Measurements from ENCODE around the gene ITPKA.
"Not testable (repeated sequence)": the region's sequence is repeated elsewhere in the genome, so short reads cannot be mapped to it uniquely, and the experiment has no call there.

The ITPKA gene

DNA sequence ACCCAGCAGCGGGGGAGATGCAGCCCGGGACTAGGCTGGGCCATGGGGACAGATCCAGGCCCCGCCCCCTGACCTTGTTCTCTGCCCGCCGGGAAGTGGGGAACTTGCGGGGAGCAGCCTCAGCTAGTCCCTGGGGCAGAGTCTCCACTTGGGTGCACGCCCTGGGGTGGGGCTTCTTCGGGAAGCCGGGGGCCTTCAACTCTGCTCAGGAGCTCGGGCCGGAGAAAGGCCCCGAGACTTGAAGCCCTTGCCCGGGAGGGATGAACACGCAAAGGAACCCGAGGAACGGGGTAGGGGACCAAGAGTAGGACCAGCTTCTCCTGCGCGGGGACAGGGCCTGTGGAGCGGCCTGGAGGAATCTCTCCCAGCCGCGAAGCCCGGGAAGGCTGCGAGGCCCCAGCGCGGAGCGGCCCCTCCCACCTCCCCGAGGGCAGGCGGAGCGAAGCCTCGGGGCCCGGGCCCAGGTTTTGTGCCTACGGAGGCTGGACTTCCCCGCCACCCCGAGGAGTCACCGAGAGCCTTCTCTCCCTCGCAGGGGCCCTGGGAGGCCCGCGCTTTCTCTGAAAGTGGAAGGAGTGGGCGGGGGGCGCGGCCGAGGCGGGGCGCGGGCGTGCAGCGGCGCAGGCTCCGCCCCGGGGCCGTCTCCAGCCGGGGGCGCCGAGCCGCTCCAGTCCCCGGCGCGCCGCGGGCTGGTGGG is at the start of gene ITPKA:
Gene ITPKA, plus strand, starts transcription at position 670 of the 697 bp plus-strand sequence. CDS start 54 bp downstream, outside the sequence.
- DNase-seq, result peak in 37 of 56 donors; percentile 17 to 70 (median 39)

DNA sequence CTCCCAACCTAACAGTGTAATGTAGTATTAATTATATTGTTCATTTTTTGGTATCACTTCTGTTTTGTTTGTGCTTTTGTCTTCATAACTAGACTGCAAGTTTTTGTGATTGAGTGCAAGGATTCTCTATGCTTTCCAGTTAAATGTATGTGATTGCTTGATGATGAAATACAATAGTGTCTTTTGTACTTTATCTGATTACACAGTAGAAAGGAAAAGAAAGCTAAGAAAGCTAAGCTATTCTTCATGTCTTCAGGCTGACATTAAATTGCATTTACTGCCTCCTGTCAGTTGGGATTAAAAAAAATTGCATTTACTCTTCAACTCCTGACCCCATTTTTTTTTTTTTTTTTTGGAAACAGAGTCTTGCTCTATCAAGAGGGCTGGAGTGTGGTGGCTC is 48.3 kb upstream of the ITPKA start:
- DNase-seq, result no peak

DNA sequence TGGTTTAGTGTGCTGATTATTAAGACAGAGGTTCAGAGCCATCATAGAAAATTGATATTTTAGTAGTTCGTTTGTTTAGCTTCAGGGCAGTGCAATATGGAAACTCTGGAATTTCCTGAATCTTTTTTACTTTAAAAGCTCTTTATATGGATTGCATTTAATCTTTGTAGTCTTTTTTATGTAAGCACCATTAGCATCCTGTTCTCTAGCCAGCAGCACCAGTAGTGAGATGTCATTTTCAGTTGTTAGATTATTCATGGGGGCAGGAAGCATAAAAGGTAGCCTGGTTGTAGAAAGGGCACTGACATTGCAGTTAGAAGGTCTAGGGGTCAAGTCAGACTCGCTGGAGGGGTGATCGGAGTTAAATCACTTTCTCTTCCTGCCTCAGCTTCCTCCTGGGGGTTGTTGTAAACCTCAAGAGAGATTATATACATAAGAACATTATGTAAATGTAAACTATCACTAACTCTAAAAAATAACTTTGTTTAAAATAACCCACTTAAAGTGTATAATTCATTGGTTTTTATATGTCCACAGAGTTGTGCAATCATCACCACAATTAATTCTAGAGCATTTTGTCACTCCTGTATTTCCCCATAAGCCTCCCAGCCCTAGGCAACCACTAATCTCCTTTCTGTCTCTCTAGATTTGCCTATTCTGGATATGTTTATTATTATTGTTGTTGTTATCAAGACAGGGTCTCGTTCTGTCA is 31.4 kb upstream of the ITPKA start:
- no peak for DNase-seq

DNA sequence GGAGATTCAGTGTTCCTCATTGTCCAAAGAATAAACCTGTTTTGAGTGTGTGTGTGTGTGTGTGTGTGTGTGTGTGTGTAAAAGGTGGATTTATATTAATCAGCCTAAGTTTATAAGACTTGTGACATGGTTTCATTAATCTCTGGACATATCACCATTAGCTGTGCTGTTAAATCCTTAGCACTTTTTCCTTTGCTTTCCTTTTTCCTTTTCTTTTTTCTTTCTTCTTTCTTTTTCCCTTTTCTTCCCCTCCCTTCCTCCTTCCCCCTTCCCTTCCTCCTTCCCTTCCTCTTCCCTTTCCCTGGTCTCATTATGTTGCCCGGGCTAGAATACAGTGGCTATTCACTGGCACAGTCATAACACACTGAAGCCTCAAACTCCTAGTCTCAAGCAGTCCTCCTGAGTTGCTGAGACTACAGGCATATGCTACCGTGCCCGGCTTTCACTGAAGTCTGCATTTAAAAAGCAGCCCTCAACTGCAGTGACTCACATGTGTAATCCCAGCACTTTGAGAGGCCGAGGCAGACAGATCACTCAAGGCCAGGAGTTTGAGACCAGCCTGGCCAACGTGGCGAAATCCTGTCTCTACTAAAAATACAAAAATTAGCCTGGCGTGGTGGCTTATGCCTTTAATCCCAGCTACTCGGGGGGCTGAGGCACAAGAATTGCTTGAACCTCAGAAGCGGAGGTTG is 28.6 kb upstream of the ITPKA start:
- DNase-seq, result no peak

DNA sequence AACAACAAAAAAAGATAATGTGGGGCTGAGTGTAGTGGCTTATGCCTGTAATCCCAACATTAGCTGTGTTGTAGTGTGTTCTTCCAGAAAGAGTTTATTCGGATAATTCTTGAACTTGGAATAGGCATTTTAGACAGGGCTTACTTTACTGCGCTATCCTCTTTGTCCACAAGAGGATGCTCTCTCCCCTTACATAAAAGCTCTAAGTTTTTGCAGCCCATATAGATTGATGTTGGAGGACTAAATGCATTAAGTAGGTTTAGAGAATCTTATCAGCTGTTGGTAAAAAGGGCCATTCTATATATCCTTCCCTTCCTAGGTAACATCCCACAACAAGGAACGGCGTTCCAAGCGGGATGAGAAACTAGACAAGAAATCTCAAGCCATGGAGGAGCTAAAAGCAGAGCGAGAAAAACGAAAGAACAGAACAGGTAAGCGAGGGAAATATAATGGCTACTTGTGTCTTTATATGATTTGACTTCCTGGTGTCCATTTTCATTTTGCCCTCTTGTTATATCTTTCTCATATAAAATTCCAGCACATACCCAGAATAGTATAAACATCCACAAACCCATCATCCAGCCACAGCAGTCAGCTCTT is 27.8 kb upstream of the ITPKA start:
- DNase-seq, result peak in 1 of 56 donors; percentile 4

DNA sequence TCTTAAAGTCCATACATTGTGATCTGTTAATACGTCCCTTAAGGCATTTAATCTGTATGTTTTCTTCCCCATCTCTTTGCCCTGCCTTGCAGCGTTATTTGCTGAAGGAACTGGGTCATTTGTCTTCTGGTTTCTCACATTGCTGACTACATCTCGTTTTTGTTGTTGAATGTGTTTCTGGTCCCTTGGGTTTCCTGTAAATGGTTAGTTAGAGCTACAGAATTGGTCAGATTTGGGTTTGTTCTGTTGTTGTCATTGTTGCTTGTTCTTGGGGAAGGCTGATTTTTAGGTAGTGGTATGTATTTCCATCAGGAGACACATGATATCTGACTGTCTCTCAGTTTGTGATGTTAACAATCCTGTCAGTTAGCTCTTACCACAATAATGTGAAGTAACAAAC is 27.0 kb upstream of the ITPKA start:
- DNase-seq, result no peak

DNA sequence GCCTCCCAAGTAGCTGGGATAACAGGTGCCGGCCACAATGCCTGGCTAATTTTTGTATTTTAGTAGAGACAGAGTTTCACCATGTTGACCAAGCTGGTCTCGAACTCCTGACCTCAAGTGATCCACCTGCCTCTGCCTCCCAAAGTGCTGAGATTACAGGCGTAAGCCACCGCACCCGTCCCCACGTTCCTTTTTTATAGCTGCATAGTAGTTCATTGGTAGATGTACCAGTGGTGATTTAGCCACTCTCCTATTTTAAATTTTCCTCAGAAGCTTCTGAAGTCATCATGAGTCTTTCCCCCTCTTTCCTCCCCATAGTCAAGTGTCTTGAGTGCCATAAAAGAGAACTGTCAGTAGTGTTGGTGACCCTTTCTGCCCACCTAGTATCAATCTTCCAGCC is 24.0 kb upstream of the ITPKA start:
- DNase-seq, result not testable (repeated sequence)

DNA sequence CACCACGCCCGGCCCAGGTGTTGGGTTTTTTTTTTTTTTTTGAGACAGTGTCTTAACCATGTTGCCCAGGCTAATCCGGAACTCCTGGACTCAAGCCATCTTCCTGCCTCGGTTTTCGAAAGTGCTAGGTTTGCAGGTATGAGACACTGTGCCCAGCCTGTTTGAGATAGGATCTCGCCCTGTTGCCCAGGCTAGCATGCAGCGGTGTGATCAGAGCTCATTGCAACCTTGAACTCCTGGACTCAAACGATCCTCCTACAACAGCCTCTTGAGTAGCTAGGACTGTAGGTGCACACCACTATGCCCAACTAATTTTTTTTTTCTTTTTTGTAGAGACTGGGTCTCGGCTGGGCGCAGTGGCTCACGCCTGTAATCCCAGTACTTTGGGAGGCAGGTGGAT is 20.3 kb upstream of the ITPKA start:
- no peak for DNase-seq

DNA sequence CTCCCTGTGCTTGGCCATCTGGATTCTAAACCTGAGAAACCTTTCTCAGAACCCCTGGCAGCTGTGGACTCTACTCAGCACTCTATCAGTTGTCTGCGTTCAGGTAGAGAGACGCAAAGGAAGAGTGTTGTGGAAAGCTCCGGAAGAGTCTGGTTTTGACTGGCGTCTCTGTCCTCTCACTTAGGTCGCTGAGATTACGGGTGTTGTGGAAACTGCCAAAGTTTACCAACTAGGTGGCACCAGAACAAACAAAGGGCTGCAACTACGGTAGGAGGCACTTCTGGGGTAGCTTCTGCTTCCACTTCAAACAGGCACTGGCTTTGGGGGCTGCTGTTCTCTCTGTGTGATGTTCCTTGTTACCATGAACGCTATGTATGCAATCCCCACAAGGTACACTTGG is 19.2 kb upstream of the ITPKA start:
- no peak for DNase-seq

DNA sequence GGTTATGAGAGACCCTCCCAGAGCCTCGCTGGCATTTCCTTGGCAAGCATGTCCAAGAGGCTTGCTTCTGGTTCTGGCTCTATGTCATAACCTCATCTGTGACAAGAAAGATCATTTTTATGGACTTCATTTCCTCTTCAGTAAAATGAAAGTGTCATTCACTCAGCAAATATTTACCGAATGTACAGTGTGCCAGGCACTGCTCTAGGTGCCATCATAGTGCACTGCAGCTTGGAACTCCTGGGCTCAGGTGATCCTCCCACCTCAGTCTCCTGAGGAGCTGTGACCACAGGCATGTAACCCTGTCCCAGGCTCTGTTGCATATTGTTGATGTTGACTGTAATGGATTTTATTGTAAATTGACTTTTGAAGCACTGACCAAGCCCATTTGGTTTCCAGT is 18.7 kb upstream of the ITPKA start:
- no peak for DNase-seq

DNA sequence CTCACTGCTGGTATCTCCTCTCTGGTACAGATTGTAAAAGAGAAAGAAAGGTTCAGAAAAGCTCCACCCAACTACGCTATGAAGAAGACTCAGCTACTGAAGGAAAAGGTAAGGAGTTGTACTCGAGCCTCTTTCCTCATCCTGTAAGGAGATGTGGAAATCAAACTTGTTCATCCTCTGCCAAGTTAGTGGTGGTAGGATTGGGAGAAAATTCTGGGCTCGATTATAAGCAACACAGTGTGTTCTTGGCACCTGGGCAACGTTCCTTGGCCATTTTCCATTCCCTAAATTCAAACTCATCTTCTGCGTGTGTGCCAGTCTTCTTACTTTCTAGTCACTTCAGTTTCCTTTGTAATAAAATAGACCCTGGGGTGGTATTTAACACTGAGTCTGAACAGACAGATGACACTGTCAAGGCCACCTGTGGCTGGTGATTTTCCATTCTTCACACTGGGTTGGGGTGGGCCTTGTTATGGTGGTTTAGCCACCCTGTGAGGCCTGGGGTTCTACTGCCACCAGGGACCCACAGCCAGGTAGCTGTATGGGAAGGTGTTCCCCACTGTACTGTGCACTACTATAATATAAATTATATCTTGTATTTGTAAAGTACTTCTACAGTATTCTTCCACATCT is 17.1 kb upstream of the ITPKA start:
- DNase-seq, result no peak

DNA sequence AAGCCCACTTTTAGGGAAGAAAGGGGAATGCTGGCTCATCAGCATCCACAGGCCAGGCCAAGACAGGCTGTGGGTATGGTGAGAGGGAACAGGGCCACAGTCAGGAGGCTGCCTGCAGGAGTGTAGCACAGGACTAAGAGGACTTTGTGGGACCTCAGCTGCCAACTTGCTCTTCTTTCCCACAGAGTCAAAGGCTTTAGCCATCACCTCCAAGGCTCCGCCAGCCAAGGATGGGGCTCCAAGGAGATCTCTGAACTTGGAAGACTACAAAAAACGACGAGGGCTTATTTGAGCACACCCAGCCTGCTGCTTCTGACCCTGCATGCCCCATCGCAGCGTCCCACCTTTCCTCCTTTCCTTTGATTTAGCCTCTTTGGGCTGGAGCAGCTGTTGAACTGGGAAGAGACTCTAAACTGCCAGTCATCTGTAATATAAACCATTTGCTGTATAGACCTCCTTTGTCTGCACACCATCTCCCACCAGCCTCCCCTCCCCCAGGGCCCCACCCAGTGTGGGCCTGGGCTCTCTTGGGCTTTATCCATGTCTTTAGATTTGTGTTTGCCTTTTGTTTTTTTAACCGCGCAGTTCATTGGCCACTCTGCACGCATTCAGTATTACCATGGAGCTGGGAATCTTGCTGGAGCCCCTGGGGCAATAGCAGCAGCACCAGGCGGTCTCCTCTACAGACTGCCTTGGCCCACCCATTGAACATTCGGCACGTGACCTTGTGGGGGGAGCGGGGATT is 13.1 kb upstream of the ITPKA start:
- DNase-seq, result no peak

DNA sequence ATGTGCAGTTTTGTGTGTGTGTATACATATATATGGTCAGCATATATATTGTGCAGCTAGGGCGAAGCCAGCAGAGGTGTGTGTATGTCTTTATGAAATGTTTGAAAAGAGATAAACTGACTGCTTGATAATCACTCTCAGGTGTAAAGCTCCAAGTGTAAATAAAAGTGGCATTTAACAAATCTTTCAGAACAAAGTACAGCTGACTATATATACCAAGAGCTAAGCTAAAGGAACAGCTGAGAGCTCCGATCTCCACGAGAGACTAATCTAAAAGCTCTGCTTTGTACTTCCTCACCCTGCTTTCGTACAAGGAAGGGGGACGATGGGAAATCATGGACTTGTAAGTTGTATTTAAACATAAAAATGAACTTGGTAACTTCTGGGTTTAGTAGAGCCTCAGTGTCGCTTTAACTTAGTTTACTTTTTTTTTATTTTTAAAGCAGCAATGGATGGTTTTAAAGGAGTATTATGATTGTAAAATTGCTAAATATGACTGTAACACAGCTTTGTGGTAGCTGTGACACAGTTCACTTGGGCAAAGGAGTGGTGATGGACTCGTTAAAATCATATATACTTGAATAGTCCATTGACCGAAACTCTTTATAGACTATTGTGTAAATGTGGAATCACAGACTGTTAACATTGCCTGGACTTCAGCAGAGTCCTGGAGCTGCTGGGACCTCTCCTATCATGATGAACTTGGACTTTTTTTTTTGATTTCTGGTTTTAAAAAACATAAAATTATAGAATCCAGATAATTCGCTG is 11.4 kb upstream of the ITPKA start:
- DNase-seq, result no peak

DNA sequence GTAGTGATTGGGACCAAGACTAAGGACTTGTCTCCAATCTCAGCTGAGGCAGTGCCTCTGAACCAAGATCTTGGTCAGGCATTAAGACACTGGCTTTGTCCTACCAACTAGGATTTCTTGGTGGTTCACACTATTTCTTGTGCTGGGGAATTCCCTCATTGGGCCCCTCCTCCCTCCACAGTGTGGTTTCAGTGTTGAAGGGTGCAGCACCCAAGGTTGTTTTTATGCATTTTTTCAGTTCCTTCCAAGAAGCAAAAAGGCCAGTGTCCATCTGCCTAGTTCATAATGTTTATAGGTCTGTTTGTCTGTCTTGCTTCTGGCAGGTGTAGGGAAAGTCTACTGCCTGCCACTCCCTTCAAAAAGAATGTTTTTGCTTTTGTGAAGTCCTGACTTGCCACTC is 10.6 kb upstream of the ITPKA start:
- no peak for DNase-seq

DNA sequence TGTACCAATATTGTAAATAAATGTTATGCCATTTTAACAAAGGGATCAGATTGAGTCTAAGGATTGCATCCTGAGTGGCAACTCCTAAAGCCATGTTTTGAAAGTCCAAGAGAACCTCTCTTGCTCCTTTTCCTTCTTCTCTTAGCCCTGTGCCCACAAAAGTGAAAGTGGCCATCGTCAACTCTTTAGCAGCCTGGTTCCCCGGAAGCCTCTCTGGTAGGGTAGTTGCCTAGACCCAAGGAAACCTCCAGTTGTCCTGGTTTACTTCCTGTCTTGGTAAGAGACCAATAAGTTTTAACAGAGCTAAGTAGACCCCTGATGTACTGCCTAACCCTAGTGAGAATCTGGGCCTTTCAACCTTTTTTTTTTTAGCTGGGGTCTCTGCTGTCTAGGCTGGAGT is 10.2 kb upstream of the ITPKA start:
- no peak for DNase-seq

DNA sequence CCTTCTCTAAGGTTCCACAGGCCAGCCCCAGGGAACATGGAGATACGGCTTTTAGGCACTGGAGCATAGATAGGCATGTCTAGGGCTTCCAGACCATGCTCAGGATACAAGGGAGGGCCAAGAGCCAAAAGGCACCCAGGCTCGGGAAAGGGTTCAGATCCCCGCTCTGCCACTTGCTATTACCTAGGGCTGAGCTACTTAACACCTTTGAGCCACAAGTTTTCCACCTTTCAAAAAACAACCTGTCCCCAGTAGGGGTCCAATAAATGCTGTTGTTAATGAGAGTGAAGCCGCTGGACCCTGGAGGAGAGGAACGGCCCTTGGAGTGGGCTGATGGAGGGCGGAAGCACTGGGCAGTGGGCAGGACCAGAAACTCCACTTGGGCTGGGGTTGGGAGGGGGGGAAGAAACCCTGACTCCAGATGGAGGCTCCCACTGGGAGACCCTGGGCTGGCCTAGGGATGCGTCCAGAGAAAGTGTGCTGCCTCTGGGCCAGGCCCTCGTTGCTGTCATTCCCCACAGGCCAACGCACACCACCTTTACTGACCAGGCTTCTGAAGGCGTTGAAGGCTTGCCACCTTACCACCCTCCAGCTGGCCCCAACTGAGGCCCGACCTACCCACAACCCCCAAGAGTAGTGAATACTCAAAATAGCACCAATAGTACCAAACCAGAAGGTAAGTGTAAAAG is 8.6 kb upstream of the ITPKA start:
- no peak for DNase-seq

DNA sequence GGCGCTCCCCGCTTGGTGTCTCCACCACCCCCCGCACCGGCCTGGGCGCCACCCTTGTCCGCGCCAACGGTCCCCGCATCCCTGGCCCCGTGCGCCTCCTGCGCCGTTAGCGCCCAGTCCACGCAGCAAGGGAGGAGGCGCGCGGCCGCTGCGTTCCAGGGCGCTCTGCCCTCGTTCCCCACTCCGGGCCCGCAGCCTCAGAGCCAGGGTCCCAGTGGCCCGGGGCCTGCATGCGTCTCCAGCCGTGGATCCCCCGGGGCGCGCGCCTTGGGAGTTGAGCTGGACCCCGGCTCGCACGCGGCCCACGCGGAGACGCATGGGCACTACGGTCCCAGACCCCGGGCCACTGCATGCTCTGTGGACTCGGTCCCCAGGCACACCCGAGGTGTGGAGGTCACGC is 7.4 kb upstream of the ITPKA start:
- DNase-seq, result no peak

DNA sequence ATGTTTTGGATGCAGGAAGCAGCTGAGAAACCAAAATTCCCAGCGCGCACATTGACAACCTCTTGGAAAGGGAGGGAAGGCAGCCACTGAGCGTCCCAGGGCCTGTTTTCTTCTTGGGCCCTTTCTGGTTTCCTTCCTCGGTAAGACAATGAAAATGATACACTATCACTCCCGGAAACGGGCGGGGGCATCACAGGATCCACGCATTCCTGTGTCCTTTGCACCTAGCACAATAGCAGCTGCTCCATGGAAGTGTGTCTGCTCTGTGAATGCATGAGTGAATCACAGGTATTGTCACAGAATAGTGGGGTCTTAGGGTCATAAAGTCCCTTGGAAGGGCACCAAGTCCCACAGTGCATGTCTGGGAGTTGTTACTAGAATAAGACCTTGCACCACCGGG is 6.3 kb upstream of the ITPKA start:
- no peak for DNase-seq

DNA sequence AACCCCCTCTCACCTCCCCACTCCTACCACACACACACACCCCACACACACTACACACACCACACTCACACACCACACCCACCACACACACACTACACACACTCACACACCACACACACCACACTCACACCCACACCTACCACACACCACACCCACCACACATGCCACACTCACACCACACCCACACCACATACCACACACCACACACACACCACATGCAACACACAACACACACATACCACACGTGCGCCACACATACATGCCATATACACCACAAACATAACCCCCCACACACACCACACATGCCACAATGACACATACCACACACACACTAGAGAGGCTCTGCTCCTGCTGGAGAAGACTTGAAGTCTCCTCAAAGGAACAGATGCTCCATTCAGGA is 5.9 kb upstream of the ITPKA start:
- DNase-seq, result no peak

DNA sequence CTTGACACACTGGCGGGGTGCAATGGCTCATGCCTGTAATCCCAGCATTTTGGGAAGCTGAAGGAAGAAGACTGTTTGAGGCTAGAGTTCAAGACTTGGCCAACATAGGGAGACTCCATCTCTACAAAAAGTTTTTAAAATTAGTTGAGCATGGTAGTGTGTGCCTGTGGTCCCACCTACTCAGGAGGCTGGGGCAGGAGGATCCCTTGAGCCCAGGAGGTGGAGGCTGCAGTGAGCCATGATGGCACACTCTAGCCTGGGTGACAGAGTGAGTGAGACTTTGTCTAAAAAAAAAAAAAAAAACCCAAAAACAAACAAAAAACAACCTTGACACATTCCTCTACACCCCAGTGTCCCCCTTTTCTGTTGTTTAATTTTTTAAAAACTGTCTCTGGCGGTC is 4.0 kb upstream of the ITPKA start:
- no peak for DNase-seq

Measured in amygdala (tissue), 56 donors.